Measurements from ENCODE around the gene HSD11B1. TPM values are rescaled to one million over a fixed set of nuclear protein-coding genes. Genes with fewer than 3 reads are reported as not detected.

Gene HSD11B1
- total RNA-seq, 2 experiments from 2014 or later: 22.4 to 23.9 TPM

DNA sequence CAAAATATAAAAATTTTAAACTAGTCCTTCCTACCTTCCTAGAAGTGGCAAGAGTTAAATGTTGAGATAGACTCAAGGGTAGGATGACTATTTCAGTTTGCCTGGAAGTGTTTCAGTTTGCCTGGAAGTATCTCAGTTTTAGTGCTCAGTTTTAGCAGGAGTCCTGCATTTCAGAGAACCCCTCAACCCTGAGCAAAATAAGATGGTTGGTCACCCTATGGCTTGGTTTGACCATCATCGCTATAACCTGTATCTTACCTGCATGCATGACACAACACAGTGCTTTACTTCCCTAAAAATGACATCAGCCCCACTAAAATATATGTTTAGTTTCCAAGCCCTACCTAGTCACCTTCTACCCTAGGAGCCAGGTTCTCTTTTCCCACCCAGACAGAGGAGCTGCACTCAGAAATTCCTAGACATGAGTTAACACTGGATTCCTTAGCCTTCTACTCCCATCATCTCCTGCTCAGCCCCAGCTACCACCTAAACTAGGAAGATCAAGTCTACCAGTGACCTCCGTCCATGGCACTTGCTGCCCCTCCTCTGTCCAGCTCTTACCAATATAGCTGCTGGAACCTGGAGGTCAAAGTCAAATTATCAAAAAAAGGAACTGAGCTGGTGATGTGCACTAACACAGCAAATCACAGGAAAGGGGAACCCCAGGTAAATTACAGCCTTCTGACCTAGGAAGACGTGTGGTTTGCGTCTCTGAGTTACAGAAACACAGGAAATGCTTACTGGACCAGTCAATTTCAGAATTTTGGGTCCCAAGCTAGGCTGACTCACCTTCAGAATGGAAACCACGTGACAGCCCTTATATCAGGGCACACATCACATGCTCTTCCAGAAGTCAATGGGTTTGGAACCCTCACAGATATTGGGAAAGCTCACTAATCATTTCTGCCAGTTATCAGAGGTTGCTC lies 31.7 kb upstream of the HSD11B1 start:
- peaks cover 7% of the 10 kb centered on the region for H3K36me3 Mint-ChIP-seq
- peak overlapping the region; percentile 64 for H3K4me3 Mint-ChIP-seq
- no peaks in the 10 kb centered on the region for H3K9me3 Mint-ChIP-seq
- POLR2A ChIA-PET: interaction anchor here (0.7 to 2.1 kb wide), 7 partner anchors 14 to 112 kb away, joined by 3 to 10 read pairs (median 4); partner anchors contain the start of genes C1orf74 and TRAF3IP3
- H3K4me1 Mint-ChIP-seq (ENCODE audit: low read depth): peaks cover 60% of the 10 kb centered on the region
- H3K27ac Mint-ChIP-seq: peak overlapping the region; percentile 85
- intact Hi-C loops (cut with micrococcal nuclease): loop anchor here (1.0 to 2.0 kb wide), 5 partner anchors 22 to 660 kb away; no protein-coding TSS in a partner anchor
- CTCF ChIA-PET: interaction anchor here (0.7 to 3.7 kb wide), 10 partner anchors 12 to 151 kb away, joined by 3 to 15 read pairs (median 3); no protein-coding TSS in a partner anchor
- H3K27me3 Mint-ChIP-seq: peaks cover 22% of the 10 kb centered on the region
- peak; percentile 72 for DNase-seq

DNA sequence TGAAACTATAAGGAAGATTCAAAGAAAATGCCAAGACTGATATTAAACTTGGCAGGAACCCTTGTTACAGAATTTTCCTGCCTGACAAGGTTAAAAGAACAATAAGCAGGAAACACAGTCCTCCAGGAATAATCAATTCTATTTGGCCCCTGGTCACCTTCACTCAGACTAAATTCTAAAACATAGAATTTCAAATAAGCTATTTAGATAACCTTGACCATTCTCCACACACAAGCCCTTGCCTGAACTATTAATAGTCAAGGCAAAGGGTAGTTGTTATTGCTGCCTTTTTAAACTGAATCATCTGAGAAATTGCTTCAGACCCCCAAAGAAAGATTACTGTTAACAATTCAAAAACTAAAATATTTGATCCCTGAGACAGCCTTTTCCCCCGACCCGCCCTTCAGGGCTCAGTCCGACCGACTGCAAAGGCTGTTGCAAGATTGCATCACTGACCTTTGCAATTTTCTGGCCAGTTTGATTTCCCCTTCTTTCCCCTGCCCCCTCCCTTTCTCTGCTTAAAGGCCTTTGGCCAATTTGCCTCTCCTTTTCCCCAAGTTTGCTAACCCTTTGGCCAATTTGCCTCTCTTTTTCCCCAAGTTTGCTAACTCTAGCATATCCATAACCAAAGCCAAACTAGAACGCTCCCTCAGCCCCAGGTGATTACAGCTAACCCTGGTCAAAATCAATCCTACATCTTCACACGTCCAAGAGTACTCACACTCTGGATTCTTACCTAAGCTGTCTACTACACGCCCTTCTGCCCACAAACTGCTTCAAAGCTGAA lies 30.8 kb upstream of the HSD11B1 start:
- Mint-ChIP-seq H3K27me3 (peaks cover 22% of the 10 kb centered on the region), H3K4me1 (ENCODE audit: low read depth) (peaks cover 64% of the 10 kb centered on the region), H3K36me3 (peaks cover 7% of the 10 kb centered on the region), H3K27ac (peak overlapping the region; percentile 68), H3K9me3 (no peaks in the 10 kb centered on the region), H3K4me3 (peak overlapping the region; percentile 76)
- intact Hi-C loops (cut with micrococcal nuclease): loop anchor here (1.0 to 2.0 kb wide), 5 partner anchors 23 to 659 kb away; no protein-coding TSS in a partner anchor
- no peak for DNase-seq
- CTCF ChIA-PET: interaction anchor here (0.8 to 3.7 kb wide), 11 partner anchors 9 to 150 kb away, joined by 3 to 15 read pairs (median 4); no protein-coding TSS in a partner anchor
- POLR2A ChIA-PET: interaction anchor here (0.7 to 2.1 kb wide), 9 partner anchors 15 to 114 kb away, joined by 3 to 10 read pairs (median 4); partner anchors contain the start of gene TRAF3IP3

DNA sequence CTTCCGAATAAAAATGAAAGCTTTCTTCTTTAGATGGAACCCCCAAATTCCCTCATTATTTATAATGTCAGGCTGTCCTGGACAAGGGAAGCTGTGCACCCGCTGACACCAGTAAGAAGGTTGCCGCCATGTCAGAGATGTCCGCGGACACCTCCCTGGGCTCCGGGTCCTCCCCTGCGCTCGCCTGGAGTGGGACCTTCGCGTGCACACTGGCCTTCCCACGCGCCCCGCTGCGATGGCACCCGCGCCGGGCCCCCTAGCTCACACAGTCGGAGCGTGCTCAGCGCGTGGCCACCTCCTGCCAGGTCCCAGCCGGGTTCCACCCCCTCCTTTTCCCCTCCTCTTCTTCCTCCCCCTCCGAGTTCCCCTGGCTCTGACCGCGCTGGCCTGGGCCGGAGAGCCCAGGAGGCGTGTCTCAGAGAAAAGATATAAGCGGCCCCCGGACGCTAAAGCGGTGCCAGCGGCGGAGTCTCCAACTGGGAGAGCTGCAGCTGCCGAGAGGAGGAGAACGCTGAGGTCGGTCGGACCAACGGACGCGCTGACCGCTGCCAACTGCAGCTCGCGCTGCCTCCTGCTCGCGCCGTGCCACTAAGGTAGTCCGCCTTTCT lies 29.6 kb upstream of the HSD11B1 start, which contains the start of gene G0S2:
Gene G0S2 (plus strand): TSS at position 456 of the 608 bp plus-strand sequence. CDS start 273 bp downstream, outside the sequence.
- H3K36me3 Mint-ChIP-seq: peaks cover 7% of the 10 kb centered on the region
- peak within 1 kb of the TSS; percentile 68 for H3K27ac Mint-ChIP-seq
- no peaks in the 10 kb centered on the region for H3K9me3 Mint-ChIP-seq
- POLR2A ChIA-PET: interaction anchor here (0.7 to 1.5 kb wide), 6 partner anchors 20 to 78 kb away, joined by 3 to 6 read pairs (median 3); partner anchors contain the start of gene HSD11B1
- CTCF ChIA-PET: interaction anchor here (0.8 to 3.7 kb wide), 10 partner anchors 9 to 108 kb away, joined by 3 to 15 read pairs (median 5); no protein-coding TSS in a partner anchor
- peak within 1 kb of the TSS; percentile 76 for H3K4me3 Mint-ChIP-seq
- peak; percentile 66 for DNase-seq
- H3K27me3 Mint-ChIP-seq: peaks cover 22% of the 10 kb centered on the region
- intact Hi-C loops (cut with micrococcal nuclease): no loop called here
- H3K4me1 Mint-ChIP-seq (ENCODE audit: low read depth): peaks cover 68% of the 10 kb centered on the region

DNA sequence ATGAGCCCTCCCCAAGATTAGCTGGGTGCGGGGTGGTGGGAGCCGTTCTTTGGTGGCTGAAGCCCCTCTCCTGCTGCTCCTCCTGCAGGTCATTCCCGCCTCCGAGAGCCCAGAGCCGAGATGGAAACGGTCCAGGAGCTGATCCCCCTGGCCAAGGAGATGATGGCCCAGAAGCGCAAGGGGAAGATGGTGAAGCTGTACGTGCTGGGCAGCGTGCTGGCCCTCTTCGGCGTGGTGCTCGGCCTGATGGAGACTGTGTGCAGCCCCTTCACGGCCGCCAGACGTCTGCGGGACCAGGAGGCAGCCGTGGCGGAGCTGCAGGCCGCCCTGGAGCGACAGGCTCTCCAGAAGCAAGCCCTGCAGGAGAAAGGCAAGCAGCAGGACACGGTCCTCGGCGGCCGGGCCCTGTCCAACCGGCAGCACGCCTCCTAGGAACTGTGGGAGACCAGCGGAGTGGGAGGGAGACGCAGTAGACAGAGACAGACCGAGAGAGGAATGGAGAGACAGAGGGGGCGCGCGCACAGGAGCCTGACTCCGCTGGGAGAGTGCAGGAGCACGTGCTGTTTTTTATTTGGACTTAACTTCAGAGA lies 29.0 kb upstream of the HSD11B1 start:
- Mint-ChIP-seq H3K27me3 (peaks cover 22% of the 10 kb centered on the region), H3K27ac (peak overlapping the region; percentile 68), H3K4me1 (ENCODE audit: low read depth) (peaks cover 62% of the 10 kb centered on the region), H3K9me3 (no peaks in the 10 kb centered on the region), H3K36me3 (peaks cover 7% of the 10 kb centered on the region), H3K4me3 (peak overlapping the region; percentile 76)
- intact Hi-C loops (cut with micrococcal nuclease): no loop called here
- DNase-seq: peak; percentile 18
- CTCF ChIA-PET: interaction anchor here (1.1 to 3.7 kb wide), 9 partner anchors 9 to 109 kb away, joined by 3 to 15 read pairs (median 5); no protein-coding TSS in a partner anchor
- POLR2A ChIA-PET: interaction anchor here (0.7 to 1.5 kb wide), 6 partner anchors 11 to 78 kb away, joined by 3 to 8 read pairs (median 4); partner anchors contain the start of gene HSD11B1

DNA sequence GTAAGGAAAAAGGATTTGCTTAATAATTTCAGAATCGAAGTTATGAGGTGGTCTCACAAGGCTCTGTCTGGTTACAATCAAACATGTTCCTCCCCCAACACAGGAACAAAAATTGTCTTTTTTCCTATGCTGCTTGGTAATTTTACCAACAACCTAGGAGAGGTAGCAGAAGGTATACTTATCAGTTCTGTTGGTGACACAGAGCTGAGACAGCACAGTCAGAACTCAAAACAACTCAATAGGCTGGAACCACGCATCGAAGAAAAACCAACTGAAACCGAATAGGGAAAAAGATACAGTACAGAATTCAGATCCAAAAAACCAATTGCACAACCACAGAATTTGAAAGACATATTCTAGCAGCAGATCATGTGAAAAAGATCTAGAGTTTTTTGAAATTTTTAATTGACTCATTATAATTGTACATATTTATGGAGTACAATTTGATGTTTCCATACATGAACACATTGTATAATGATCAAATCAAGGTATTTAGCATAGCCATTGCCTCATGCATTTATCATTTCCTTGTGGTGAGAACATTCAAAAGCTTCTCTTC lies 25.6 kb upstream of the HSD11B1 start:
- H3K9me3 Mint-ChIP-seq: no peaks in the 10 kb centered on the region
- peaks cover 7% of the 10 kb centered on the region for H3K36me3 Mint-ChIP-seq
- ChIA-PET POLR2A (no interaction called here), CTCF (no interaction called here)
- no peak overlapping the region for H3K27ac Mint-ChIP-seq
- DNase-seq: no peak
- no peak overlapping the region for H3K4me3 Mint-ChIP-seq
- peaks cover 22% of the 10 kb centered on the region for H3K27me3 Mint-ChIP-seq
- intact Hi-C loops (cut with micrococcal nuclease): no loop called here
- H3K4me1 Mint-ChIP-seq (ENCODE audit: low read depth): peaks cover 34% of the 10 kb centered on the region

DNA sequence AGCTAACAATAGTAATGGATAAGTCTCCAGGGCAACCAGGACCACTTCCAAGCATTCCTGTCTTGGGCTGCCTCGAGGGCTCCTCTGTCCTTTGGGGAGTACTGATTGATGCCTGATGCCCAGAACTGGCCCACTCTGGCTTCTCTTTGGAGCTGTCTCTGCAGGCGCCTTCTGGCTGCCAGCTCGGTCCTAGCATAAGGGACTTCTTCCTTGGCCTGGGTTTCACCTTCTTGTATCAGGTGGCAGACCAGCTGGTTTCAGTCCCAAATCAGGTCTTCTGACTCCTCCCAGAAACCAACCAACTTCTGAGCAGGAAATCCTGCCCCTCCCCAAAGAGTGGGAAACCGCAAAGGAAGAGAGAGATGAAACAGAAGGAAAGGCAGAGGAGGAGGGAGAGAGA lies 18.8 kb upstream of the HSD11B1 start:
- peak; percentile 61 for DNase-seq
- CTCF ChIA-PET: interaction anchor here (1.1 to 5.3 kb wide), 8 partner anchors 11 to 119 kb away, joined by 3 to 32 read pairs (median 4); partner anchors contain the start of gene G0S2
- no peaks in the 10 kb centered on the region for H3K27me3 Mint-ChIP-seq
- H3K4me1 Mint-ChIP-seq (ENCODE audit: low read depth): peaks cover 42% of the 10 kb centered on the region
- intact Hi-C loops (cut with micrococcal nuclease): no loop called here
- H3K27ac Mint-ChIP-seq: no peak overlapping the region
- POLR2A ChIA-PET: interaction anchor here (2.0 kb wide), 1 partner anchor 9 kb away, joined by 8 read pairs; no protein-coding TSS in a partner anchor
- H3K36me3 Mint-ChIP-seq: no peaks in the 10 kb centered on the region
- H3K4me3 Mint-ChIP-seq: peak overlapping the region; percentile 2
- no peaks in the 10 kb centered on the region for H3K9me3 Mint-ChIP-seq

DNA sequence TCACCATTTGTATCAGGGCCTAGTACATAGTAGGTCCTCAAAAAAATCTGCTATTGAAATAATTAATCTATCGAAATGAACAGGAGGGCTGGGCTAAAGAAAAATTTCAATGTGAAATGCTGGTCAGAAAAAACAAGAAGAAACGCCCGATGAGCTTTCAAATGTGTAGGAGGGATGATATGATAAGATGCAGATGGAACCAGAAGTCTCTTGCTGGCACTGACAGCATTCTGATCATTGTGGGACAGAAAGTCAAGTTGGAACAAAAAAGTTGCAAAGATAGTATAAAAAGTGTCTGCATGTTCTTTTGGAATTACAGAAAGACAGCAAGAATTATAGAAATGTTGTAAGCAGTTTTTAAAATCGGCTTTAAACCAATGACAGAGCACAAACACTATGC lies 18.3 kb upstream of the HSD11B1 start:
- DNase-seq: no peak
- peak overlapping the region; percentile 15 for H3K27ac Mint-ChIP-seq
- H3K36me3 Mint-ChIP-seq: no peaks in the 10 kb centered on the region
- intact Hi-C loops (cut with micrococcal nuclease): no loop called here
- H3K4me3 Mint-ChIP-seq: peak overlapping the region; percentile 2
- CTCF ChIA-PET: interaction anchor here (1.1 to 5.3 kb wide), 9 partner anchors 11 to 119 kb away, joined by 3 to 32 read pairs (median 4); partner anchors contain the start of gene G0S2
- H3K9me3 Mint-ChIP-seq: no peaks in the 10 kb centered on the region
- no peaks in the 10 kb centered on the region for H3K27me3 Mint-ChIP-seq
- H3K4me1 Mint-ChIP-seq (ENCODE audit: low read depth): peaks cover 42% of the 10 kb centered on the region
- POLR2A ChIA-PET: interaction anchor here (2.0 kb wide), 1 partner anchor 10 kb away, joined by 8 read pairs; no protein-coding TSS in a partner anchor

DNA sequence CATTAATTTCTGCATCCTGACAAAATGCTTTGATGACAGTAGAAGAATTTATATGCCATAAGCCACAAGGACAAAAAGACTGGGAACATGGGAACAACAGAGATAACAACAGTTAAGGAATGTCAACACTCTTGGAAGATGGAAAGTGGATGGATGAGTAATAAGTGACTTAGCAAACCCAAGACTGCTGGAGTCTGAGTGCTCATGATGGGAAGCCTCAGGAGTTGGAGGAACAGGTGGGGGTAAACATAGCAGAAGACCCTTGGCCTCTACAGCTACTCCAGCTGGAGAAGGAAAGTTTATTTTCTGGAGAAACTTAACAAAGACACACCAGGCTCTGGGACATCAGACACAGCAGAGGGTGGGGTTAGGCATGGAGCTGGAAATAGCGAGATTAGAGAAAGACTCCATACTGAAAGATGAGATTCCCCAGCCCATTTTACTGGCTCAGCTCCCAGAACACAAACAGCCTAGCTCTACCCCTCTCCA lies 15.9 kb upstream of the HSD11B1 start:
- H3K9me3 Mint-ChIP-seq: no peaks in the 10 kb centered on the region
- H3K27me3 Mint-ChIP-seq: no peaks in the 10 kb centered on the region
- peaks cover 58% of the 10 kb centered on the region for H3K4me1 Mint-ChIP-seq (ENCODE audit: low read depth)
- DNase-seq: no peak
- intact Hi-C loops (cut with micrococcal nuclease): no loop called here
- H3K27ac Mint-ChIP-seq: no peak overlapping the region
- no peaks in the 10 kb centered on the region for H3K36me3 Mint-ChIP-seq
- CTCF ChIA-PET: interaction anchor here (0.9 to 5.3 kb wide), 9 partner anchors 8 to 122 kb away, joined by 3 to 32 read pairs (median 5); partner anchors contain the start of gene G0S2
- POLR2A ChIA-PET: no interaction called here
- H3K4me3 Mint-ChIP-seq: no peak overlapping the region

DNA sequence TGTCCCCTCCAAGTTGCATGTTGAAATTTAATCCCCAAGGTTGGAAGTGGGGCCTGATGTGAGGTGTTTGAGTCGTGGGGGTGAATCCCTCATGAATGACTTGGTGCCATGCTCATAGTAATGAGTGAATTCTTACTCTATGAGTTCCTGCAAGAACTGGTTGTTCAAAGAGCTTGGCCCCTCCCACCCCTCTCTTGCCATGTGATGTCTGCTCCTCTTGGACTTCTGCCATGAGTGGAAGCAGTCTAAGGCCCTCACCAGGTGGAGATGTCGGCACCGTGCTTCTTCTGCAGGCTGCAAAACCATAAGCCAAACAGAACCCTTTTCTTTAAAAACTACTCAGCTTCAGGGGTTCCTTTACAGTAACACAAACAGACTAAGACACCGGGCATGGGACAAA lies 15.2 kb upstream of the HSD11B1 start:
- no peak for DNase-seq
- no peaks in the 10 kb centered on the region for H3K27me3 Mint-ChIP-seq
- CTCF ChIA-PET: interaction anchor here (1.2 to 5.3 kb wide), 8 partner anchors 9 to 123 kb away, joined by 3 to 44 read pairs (median 6); partner anchors contain the start of gene G0S2
- no peak overlapping the region for H3K4me3 Mint-ChIP-seq
- intact Hi-C loops (cut with micrococcal nuclease): no loop called here
- no peaks in the 10 kb centered on the region for H3K36me3 Mint-ChIP-seq
- no peak overlapping the region for H3K27ac Mint-ChIP-seq
- POLR2A ChIA-PET: no interaction called here
- no peaks in the 10 kb centered on the region for H3K9me3 Mint-ChIP-seq
- H3K4me1 Mint-ChIP-seq (ENCODE audit: low read depth): peaks cover 65% of the 10 kb centered on the region

DNA sequence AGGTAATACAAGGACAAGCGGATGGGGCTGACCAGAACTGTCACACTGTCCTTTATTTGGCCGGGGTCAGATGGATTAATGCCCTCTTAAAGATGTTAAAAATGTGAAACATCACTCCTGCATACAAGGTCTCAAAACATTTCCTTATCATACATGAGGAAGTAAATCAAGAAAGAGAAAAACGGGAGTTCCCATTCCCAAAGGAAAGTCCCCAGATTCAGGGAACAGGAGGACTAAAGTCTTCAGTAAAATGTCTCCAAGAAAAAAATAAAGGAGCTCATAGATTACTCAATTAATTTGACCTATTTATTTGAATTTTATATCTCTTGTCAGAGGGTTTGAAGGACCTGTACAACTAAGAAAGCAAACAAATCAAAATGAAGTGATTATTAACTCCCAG lies 13.4 kb upstream of the HSD11B1 start:
- no peaks in the 10 kb centered on the region for H3K27me3 Mint-ChIP-seq
- no peaks in the 10 kb centered on the region for H3K9me3 Mint-ChIP-seq
- H3K27ac Mint-ChIP-seq: no peak overlapping the region
- CTCF ChIA-PET: interaction anchor here (1.0 to 5.2 kb wide), 7 partner anchors 11 to 125 kb away, joined by 3 to 44 read pairs (median 13); partner anchors contain the start of gene G0S2
- H3K36me3 Mint-ChIP-seq: no peaks in the 10 kb centered on the region
- intact Hi-C loops (cut with micrococcal nuclease): no loop called here
- peaks cover 63% of the 10 kb centered on the region for H3K4me1 Mint-ChIP-seq (ENCODE audit: low read depth)
- no peak overlapping the region for H3K4me3 Mint-ChIP-seq
- POLR2A ChIA-PET: no interaction called here
- no peak for DNase-seq
